HG03139 (cell line): ENCODE measurements around the gene GPC6.

Experiments
- ATAC-seq: cut with Tn5 transposase; IDR thresholded peaks from one replicate; pipeline ENCODE4 v1.9.1; 2021; ENCODE audit not compliant: unreplicated experiment

The GPC6 gene

DNA sequence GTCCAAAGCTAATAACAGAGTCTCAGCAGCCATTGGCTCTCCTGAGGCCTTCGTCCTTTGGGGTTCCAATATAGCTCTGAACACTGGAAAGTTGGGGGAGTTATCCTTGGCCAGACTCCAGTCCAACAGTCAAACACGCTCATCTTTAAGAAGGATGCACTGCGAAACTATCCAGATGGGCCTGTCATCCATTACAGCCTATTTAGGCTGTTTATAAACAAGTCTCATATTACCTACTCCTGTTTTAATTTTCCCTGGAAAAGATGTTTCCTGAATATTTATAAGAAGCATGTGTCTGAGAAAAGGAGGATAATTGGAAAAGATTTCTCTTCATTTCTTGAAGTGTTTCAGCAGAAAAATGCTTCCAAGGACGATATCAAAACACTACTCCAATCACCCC is 1082.2 kb downstream of the GPC6 start:
- no peak for ATAC-seq

DNA sequence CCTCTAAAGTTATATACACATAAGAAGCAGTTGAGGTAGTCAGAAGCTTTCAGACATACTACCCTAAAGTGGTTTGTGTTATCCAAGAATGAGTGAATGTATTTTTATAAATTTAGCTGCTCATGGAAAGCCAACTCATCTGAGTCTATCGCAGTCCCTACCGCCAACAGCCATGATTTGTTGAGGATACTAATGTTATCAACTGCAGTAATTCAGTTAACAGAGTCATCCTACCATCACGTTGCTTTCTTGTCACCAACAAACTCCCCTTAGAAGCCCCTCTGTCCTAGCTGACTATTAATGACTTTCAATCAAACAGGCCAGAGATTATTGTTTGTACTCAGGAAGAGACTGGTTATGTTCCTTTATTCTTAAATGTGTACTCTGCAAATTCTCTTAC is 1083.0 kb downstream of the GPC6 start:
- no peak for ATAC-seq

DNA sequence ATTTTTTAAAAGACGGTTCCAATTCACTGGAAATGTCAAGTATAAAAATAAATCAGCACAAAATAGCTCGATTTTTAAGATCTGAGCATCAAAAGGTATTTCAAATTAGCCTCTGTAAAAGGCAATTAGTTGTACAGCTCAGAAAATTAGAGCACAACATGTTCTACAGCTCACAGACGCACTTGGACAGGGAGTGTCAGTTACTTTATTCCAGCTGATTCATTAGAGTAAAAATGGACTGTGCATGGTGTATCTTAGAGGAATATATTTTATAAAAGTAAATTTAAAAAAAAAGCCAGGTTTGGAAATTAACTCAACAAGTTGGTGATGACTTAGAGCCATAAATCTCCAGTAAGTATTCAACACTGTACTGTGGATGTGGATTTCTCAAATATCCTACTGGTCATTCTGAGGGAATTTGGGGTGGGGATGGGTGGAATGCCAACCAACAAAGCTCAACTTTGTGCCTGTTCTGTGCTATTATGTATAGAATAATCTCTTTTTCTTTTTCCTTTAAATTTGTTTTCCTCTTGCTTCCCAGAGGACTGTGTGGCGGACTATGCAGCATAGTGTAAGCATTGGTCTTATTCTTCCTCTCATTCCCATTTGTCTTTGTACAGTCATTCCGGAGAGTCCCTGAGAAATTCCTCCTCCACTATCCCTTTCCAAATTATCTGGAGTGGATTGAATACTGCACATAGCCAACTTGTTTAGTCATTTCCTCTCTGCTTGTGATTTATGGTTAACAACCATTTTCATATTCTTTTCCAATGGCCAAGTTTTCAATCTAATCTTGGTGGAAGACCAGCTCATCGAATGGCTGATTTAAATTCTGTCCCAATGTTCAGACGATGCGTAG is 1083.6 kb downstream of the GPC6 start:
- ATAC-seq: no peak

DNA sequence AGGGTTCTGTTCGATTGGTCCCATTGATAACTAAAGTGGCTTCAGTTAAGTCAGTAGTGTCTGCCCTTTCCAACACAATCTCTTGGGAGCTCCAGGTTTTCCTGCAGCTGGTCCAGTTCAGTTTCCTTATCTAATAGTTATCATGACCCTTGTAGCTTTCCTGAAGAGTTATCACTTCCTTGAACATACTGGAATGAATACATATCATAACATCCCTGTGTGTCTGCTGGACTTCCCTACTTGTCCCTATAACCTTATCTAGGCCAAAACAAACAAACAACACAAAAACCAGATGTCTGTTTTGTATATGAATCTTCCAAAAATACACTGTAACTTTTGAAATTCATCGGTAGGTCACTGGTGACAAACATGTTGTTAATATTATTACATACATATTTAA is 1085.3 kb downstream of the GPC6 start:
- no peak for ATAC-seq

DNA sequence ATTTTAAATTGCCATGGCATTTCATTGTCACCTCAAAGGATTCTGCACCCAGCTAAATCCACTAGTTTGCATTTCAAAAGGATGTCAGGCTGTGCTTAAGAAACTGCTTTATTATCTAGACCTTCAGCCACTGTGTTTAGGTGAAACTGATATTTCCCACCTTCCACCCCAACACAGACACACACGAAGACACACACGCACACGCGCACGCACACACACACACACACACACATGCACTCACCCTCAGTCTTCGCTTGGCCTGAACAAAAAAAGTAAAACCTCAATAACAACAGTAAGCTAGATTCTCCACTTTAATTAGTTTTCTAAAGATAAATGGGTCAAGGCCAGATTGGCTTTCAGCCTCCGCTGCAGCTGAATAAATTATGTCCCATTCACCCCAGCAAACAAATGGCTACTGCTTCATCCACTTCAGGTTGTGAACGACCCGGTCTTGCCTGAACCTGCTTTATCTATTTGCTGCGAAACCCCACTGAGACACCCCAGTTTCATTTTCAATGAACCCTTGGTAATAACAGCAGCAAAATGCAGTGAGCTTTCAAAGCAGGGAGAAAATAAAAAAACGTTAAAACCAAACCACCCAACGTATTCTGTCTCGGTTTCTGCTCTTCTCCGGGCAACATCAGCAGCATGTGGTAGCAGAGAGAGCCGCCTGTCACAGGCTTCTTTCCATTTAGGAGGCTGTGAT is 1086.1 kb downstream of the GPC6 start:
- ATAC-seq: no peak

DNA sequence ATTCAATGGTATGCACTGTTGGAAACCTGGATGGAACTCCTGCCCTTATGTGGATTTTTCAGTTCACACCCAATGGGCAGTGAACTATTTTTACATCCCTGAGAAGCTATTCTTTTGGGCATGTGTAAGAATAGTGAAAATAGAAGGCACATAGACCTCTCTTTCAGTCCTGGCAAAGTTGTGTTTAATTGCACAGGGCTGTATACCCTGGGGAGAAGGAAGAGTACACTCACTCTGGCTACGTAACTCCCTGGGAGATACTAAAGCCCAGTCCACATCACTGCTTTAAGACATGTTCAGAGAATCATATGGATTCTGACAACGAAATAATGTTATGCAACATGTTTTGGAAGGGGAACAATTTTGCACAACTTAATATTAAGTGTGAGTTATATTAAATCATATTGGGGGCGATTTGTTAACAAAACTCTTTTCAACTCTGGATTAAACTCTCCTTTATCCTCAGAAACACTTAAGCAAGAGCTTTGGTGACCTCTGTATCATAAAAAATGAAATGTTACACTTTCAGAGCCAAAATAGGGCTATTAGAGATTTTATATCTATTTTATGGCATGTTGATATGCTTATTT is 1086.8 kb downstream of the GPC6 start:
- no peak for ATAC-seq

DNA sequence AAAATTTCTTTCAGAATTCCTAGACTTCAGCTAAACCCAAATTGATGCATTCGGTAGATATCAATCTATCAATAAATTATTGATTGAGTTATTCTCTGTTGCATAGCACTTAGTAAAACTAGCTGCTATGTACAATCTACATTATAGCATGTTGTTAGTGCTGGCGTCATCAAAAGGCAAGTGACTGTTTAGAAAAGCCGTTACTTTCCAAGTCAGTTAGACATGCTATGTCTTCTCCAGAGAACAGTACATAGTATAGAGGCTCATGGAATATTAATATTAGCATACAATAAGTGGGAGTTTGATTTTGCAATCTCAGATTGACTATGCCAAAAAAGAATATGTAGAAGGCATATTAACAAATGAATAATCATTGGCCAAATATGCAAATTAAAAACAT is 1087.3 kb downstream of the GPC6 start:
- ATAC-seq: no peak

DNA sequence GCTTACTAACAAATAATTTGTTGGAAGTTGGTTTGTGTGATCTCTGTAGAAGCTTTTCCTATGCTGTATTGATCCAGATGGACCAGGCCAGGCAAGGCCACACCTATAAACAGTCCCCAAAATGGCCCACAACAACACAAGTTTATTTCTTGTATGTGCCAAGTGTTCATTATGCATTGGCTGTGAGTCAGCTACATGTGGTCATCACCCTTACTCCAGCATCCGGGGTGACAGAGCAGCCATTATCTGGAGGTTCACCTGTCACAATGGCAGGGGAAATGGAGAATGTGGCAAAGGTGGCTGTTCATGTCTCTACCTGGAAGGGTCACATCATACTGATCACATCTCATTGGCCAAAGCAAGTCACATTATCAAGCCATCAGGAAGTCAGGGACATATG is 1088.6 kb downstream of the GPC6 start:
- ATAC-seq: no peak

DNA sequence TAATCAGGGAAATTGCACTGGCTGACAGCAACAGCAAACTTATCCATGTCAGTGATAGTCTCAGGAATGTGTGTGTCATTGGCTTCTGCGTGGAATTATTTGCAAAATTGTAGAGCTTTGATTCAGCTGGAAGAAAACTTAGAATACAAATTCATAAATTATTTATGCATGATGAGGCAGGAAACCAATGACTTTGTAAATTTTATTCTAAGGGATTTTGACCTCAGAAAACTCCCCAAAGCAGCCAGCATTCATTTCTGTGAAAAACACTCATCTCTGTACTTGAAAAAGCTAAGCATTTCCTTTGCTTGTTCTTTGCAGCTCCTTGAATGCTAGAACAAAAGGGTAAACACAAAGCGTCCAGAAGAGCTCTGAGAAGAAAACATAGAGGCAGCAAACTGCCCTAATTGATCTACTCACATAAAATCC is 1090.5 kb downstream of the GPC6 start:
- ATAC-seq: no peak

DNA sequence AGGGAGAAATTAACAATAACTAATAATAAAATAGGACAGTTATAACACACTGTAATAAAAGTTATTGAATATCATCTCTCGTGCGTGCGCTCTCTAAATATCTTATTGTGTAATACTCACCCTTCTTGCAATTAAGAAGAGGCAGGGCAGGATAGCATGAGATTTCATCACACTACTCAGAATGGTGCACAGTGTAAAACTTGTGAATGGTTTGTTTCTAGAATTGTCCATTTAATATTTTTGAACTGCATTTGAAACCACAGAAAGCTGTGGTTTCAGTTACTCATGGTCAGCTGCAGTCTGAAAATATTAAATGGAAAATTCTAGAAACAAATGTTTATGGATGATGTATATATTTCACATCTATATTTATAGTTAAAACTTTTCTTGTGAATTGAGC is 1091.8 kb downstream of the GPC6 start:
- no peak for ATAC-seq

DNA sequence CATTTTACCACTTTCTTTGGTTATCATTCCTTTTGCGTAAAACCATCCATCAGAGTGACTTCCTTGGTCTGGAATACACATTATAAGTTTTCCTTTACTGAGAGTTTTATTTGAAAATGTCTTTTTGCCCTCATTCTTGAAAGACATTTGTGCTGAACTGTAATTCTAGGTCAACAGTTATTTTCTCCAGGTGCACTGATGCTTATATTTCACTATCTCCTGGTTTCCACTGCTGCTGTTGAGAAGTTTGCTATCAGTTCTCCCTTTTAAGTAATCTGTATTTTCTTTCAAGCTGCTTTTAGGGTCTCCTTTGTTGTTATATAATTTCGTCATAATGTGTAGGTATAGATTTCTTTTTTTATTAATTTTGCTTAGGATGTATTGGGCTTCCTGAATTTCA is 1092.9 kb downstream of the GPC6 start:
- ATAC-seq: no peak

DNA sequence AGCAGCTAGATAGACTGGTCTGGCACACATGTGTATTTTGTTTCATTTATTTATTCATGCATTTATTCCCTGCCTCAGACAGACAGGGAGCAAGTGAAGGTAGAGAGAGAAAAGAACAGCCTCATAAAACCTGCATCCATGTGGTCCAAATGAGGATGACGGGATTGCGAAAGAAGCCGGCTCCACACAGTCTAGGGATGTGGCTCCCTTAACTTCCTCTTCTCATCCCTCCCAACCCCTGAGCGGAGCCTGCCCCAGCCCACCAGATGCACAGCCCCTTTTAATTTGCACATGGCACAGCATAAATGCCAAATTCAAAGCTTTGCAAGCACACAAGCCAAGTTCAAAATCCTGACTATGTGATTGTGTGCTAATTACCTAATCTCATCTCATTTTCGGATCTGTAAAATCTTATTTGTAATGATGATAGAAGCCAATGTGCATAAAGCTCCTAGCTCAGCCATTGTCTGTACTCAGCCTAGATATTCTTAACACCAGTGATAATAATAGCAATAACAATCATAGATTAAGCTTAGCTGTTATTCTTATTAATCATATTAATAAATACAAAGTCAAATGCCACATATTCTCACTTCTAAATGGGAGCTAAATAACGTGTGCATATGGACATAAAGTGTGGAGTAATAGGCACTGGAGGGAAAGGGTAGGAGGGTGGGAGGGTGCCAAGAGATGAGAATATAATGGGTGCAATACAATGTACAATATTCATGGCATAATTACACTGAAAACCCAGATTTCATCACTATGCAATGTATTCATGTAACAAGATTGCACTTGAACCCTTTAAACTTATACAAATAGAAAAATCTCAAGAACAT is 1096.5 kb downstream of the GPC6 start:
- ATAC-seq: no peak

DNA sequence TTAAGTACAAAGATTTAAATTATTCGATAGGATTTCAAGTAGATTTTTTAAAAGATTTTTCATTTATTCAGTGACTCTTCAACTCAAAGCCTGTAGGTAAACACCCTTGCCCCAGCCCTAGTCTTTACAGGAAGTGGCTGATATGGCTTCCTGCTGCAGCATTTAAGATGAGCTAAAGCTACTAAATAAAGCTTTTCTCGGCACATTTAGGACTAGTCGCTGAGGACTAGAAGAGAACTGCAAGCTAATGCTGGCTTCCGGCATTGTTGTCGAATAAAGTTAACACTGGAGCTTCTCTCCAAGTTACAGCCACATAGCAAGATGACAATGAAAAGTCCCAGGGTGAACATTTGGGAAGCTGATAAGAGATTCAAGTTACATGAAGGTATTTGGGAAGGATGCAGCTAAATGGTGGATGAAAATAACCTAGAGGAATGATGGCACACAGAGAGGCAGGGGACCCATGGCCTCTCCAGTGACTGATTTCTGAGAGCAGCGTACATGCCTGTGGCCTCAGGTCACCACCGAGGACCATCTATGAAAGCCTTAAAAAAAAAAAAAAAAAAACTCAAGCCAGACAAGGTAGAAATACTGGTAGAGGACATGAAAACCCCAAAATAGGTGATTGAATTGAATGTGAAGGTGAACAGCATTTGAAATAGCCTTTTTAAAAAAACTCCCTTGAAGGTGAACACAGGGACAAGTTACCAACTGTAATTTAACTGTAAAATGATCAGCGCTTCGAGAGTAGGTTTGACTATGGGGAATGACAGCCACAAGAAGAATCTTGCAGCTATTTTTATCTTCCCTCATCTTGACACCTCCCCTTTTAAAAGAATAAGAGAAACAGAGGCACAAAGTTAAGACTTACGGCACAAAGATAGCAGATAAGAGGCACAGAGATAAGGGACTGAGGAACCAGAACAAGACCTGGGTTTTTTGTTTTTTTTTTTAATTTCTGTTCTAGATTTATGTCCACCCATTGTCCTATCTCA is 1097.5 kb downstream of the GPC6 start:
- ATAC-seq: peak; percentile 52

DNA sequence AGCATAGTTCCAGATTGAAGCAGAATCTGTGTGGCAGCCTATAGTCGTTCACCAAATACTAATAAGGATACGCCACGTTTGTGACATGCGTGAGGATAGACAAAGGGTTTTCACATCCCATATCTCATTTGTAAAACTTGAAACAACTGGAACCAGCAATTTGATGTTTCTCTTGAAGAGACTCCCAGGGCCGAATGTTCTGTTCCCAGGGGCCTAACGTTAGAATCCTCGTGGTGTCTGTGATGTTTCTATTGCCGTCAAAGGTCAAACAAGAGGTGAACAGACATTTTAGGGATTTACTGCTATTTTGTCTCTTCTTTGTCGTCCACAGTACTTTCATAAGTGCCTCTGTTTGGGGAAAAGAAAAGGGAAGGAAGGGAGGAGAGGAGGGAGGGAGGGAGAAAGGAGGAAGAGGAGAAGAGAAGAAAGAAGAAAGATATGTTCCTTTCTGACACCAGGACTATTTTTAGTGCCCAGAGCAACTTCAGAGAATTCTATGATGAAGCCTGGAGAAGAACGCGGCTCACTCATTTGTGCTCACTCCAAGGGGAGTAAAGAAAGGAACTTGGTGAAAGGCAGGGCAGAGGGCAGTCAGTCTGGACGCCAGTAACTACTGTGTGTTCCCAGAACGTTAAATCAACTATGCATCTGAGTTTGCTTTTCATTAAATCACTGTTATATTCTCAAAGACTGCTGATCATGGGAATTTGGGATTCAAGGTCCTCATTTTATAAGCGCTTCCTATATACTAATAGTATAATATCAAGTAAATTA is 1098.3 kb downstream of the GPC6 start:
- no peak for ATAC-seq

DNA sequence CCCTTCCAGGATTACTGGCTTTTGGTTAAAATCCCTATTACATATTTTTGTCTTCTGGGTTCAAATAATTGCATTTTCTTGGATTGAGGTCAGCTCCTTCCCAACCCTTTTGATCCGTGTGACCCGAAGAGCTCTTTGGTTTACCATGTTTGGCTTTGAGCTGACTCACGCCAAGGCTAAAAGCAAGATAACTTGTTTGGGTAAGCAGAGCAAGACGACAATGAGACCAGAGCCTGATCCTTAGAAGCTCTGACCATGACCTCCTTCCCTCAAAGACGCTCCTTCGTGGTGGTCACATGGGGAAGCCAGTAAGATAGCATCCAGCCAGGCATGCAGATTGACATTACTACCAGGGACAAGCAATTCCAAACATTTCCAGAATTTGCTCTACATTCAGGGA is 1099.0 kb downstream of the GPC6 start:
- no peak for ATAC-seq

DNA sequence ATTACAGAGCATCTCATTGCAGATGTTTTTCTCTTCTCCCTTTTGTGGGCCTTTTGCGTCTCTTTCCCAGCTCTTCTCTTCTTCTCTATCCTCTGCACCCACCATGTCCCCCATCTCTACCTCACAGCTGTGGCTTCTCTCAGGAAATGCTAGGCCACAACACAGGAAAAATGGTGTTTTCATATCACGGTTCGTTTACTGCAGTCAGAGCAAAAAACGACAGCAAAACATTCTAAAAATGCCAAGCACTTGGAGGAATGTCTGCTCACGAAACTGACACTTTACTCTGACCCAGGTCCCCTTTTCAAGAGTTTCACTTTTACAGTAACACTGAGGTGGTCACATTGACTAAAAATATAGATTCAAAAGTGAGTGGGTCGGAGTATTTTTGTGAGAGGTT is 1100.7 kb downstream of the GPC6 start:
- ATAC-seq: peak; percentile 88

DNA sequence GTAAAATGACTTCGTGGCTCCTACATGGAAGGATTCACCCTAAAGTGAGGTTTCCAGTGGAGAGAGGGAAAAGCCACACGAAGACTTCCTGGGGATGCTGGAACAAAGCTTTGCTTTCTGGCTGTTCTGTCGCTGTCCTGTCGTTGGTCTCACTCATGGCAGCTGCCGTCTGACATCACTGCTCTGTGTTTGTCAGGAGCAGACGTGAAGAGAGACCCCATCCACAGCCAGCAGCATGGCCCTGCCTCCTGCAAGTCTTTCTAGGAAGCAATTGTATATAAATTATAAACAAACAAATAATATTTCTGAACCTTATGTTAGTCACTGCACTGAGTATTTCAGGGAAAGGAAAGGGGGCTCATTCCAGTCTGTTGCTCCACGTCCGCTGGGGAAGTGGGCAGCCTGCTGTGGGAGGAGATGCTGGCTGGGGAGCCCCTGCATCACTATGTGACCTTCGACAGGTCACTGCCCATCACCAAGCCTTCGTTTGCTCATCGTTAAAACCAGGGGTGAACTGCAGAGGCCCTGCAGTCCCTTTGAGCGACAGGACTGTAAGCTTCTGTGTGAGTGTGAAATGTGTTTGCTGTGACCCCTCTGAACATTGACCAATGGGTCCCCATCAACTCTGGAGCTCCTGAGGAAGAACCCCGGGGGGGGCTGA is 1101.9 kb downstream of the GPC6 start:
- ATAC-seq: no peak

DNA sequence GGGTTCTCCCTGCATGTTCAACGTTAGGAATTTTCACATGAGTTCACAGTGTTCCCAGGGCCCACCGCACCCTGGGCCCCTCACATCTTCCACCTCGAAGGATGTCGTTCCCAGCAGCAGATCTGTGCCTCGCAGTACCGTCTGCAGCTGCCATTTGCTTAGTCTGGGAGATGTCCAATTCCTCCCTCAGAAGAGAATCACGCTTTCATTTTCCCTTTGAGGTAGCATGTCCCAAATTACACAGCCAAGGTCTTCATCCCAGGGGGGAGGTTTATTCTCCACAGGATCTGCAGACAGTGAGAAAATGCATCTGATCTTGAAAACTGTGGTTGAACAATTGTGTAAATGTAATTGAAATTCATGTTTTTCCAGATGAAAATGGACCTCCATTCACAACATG is 1102.7 kb downstream of the GPC6 start:
- ATAC-seq: no peak
